GM12892 (cell line): Measurements from ENCODE around the gene ADAMTS2.

ENCODE experiments used
- POLR2A ChIP-seq: IDR thresholded peaks from 2 replicates; pipeline ENCODE4 v1.6.1; 2011; ENCODE audit warnings: low read depth, low read length, control low read depth
- POLR2AphosphoS5 ChIP-seq: IDR thresholded peaks from 2 replicates; pipeline ENCODE4 v1.6.1; 2011; ENCODE audit warnings: low read depth, low read length, control low read depth

DNA sequence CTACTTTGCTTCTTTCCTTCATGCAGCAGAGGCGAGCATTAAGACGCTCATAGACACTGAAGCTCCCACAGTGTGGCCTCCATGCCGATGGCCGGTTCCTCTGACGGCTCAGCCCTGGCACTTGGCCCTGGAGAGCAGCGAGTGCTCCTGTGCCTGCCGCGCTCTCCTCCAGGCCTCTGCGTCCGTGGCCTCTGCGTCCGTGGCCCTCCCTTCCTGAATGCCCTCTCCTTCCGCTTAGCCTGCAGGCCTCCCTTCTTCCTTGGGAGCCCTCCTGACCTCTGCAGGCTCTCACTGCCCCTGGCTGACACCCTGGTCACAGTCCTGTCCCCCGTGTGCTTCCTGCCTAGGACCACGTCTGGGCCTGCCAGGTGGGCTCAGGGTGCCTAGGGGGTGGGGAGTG lies 192.3 kb downstream of the ADAMTS2 start:
- TF ChIP-seq POLR2AphosphoS5: no peak
- TF ChIP-seq POLR2A: no peak
